OCI-LY3 (cell line): Measurements from ENCODE around the gene TRIM44.
"Not testable (repeated sequence)": the region's sequence is repeated elsewhere in the genome, so short reads cannot be mapped to it uniquely, and the experiment has no call there.

ENCODE experiments used
- H2AFZ ChIP-seq: fragments of 200-600, 300-600 bp; shearing (Covaris generic); 2 replicates; pipeline ENCODE4 v1.6.0; 2014; ENCODE audit warnings: antibody characterized with exemption, low read depth, low read length
- H3K27ac ChIP-seq: fragments of 200-600, 300-600 bp; sonication (generic); 2 replicates; pipeline ENCODE4 v1.5.1; 2014; ENCODE audit warnings: mild to moderate bottlenecking, low read length, moderate library complexity, mixed read lengths
- H3K27me3 ChIP-seq: fragments of 200-600, 300-600 bp; sonication (generic); 2 replicates; pipeline ENCODE4 v1.6.1; 2014; ENCODE audit warnings: low read depth, low read length, mixed read lengths
- H3K36me3 ChIP-seq: fragments of 200-600, 300-600 bp; sonication (generic); replicated peaks from 2 replicates; pipeline ENCODE3; 2014; ENCODE audit warnings: low read depth, low read length, mixed read lengths
- H3K4me1 ChIP-seq: fragments of 300-600, 200-600 bp; sonication (generic); 2 replicates; pipeline ENCODE4 v1.6.1; 2014; ENCODE audit warnings: low read length, mixed read lengths
- H3K4me2 ChIP-seq: fragments of 200-600, 300-600 bp; sonication (generic); 2 replicates; pipeline ENCODE4 v1.6.1; 2014; ENCODE audit warnings: low read length, mixed read lengths
- H3K4me3 ChIP-seq: fragments of 300-600, 200-600 bp; sonication (generic); 2 replicates; pipeline ENCODE4 v1.5.1; 2014; ENCODE audit warnings: antibody characterized with exemption, mild to moderate bottlenecking, low read length, moderate library complexity
- H3K79me2 ChIP-seq: fragments of 300-600, 200-600 bp; shearing (Covaris generic); 2 replicates; pipeline ENCODE4 v1.6.1; 2014; ENCODE audit warnings: mild to moderate bottlenecking, low read length, mixed read lengths
- H3K9ac ChIP-seq: fragments of 300-600, 200-600 bp; shearing (Covaris generic); 2 replicates; pipeline ENCODE4 v1.6.0; 2014; ENCODE audit warnings: mild to moderate bottlenecking, low read length, moderate library complexity
- H3K9me3 ChIP-seq: fragments of 200-600, 300-600 bp; shearing (Covaris generic); 2 replicates; pipeline ENCODE4 v1.6.1; 2014; ENCODE audit warnings: low read length, mixed read lengths; ENCODE audit not compliant: insufficient read depth
- H4K20me1 ChIP-seq: fragments of 200-600, 300-600 bp; sonication (generic); 2 replicates; pipeline ENCODE4 v1.6.1; 2016; ENCODE audit warnings: low read length, mixed read lengths; ENCODE audit not compliant: insufficient read depth
- CTCF ChIP-seq: fragments of 200-600, 300-600 bp; sonication (generic); IDR thresholded peaks from 2 replicates; pipeline ENCODE4 v1.5.1; 2014; ENCODE audit warnings: antibody characterized with exemption, low read length, low read depth
- EZH2phosphoT487 ChIP-seq: fragments of 200-600 bp; shearing (Covaris generic); IDR thresholded peaks from 2 replicates; pipeline ENCODE4 v1.6.1; 2018; ENCODE audit warnings: antibody characterized with exemption, mixed run types, low read depth

The TRIM44 gene

GRCh38 chr11:35750981-35751663 is 88.5 kb downstream of the TRIM44 start:
- H3K79me2 ChIP-seq = no peaks in the 10 kb centered on the region
- no peak overlapping the region for H3K9ac ChIP-seq
- no peaks in the 10 kb centered on the region for H3K9me3 ChIP-seq
- no peak overlapping the region for H3K4me3 ChIP-seq
- H3K27me3 ChIP-seq = no peaks in the 10 kb centered on the region
- H2AFZ ChIP-seq = no peak overlapping the region
- no peaks in the 10 kb centered on the region for H3K36me3 ChIP-seq
- peaks cover 16% of the 10 kb centered on the region for H3K4me1 ChIP-seq
- H4K20me1 ChIP-seq = no peaks in the 10 kb centered on the region
- no peak overlapping the region for H3K27ac ChIP-seq
- TF ChIP-seq CTCF (no peak), EZH2phosphoT487 (no peak)
- H3K4me2 ChIP-seq = no peak overlapping the region

GRCh38 chr11:35751664-35752061 is 89.1 kb downstream of the TRIM44 start:
- no peak overlapping the region for H2AFZ ChIP-seq
- H3K27me3 ChIP-seq = no peaks in the 10 kb centered on the region
- no peak overlapping the region for H3K4me2 ChIP-seq
- no peaks in the 10 kb centered on the region for H4K20me1 ChIP-seq
- no peak overlapping the region for H3K9ac ChIP-seq
- no peak overlapping the region for H3K27ac ChIP-seq
- no peaks in the 10 kb centered on the region for H3K79me2 ChIP-seq
- no peak for TF ChIP-seq EZH2phosphoT487
- TF ChIP-seq CTCF = no peak
- H3K4me3 ChIP-seq = no peak overlapping the region
- no peaks in the 10 kb centered on the region for H3K36me3 ChIP-seq
- no peaks in the 10 kb centered on the region for H3K9me3 ChIP-seq
- peaks cover 11% of the 10 kb centered on the region for H3K4me1 ChIP-seq

- Histone ChIP-seq H3K4me3 (no peak overlapping the region), H3K79me2 (no peaks in the 10 kb centered on the region), H3K27ac (no peak overlapping the region), H3K9ac (no peak overlapping the region), H2AFZ (no peak overlapping the region), H3K4me1 (peaks cover 6% of the 10 kb centered on the region), H3K4me2 (no peak overlapping the region), H3K36me3 (no peaks in the 10 kb centered on the region), H3K9me3 (no peaks in the 10 kb centered on the region), H4K20me1 (no peaks in the 10 kb centered on the region), H3K27me3 (no peaks in the 10 kb centered on the region)
- TF ChIP-seq EZH2phosphoT487 (no peak), CTCF (no peak)
These were observed 89.5 kb downstream of the TRIM44 start for GRCh38 chr11:35752115-35752514.

GRCh38 chr11:35753573-35753972 is 91.0 kb downstream of the TRIM44 start:
- H3K36me3 ChIP-seq, H3K27ac ChIP-seq, H3K4me2 ChIP-seq, H3K9ac ChIP-seq, H3K4me3 ChIP-seq, H3K79me2 ChIP-seq, H3K27me3 ChIP-seq, H3K4me1 ChIP-seq, H3K9me3 ChIP-seq, H2AFZ ChIP-seq, H4K20me1 ChIP-seq: not testable (repeated sequence)

- H3K9ac ChIP-seq, H3K4me2 ChIP-seq, H3K79me2 ChIP-seq, H3K4me1 ChIP-seq, H3K27ac ChIP-seq, H3K9me3 ChIP-seq, H3K36me3 ChIP-seq, H3K4me3 ChIP-seq, H2AFZ ChIP-seq, H4K20me1 ChIP-seq, H3K27me3 ChIP-seq: not testable (repeated sequence)
These were observed 97.4 kb downstream of the TRIM44 start for GRCh38 chr11:35759951-35760350.
